Muscle of back (tissue), 11 donors: ENCODE measurements around the gene FLNC. TPM values are rescaled to one million over a fixed set of nuclear protein-coding genes. Genes with fewer than 3 reads are reported as not detected.
A peak's percentile ranks its signal among the peaks of the same experiment; 100 is the strongest.

Experiments used
- DNase-seq, 3 donors: peaks; one replicate each; pipeline versions ENCODE4 v3.0.0 to v3.0.0-alpha.2; 2013
- polyA plus RNA-seq, 10 donors: library from polyadenylated mRNA; unstranded; fragments of 120-200 nt; gene quantifications; one replicate each; pipeline ENCODE4 v1.2.1, GENCODE V29; 2013; ENCODE audit not compliant: insufficient read length in 10 of 10

FLNC gene
- polyA plus RNA-seq, 10 donors: 328 to 647 (median 563) TPM

GRCh38 chr7:128860158-128861073, 30.2 kb downstream of the FLNC start:
- peak in 1 of 3 donors; percentile 75 for DNase-seq

GRCh38 chr7:128861957-128862570, 31.9 kb downstream of the FLNC start:
- DNase-seq: no peak

- DNase-seq: peak; percentile 98 to 99 (median 99)
Measured at GRCh38 chr7:128862571-128863432, 32.6 kb downstream of the FLNC start, which contains the start of gene ATP6V1F. TSS of gene ATP6V1F (plus strand) at chr7:128862856. CDS start at chr7:128862905, 49 bp downstream.

GRCh38 chr7:128863433-128863989, 33.3 kb downstream of the FLNC start:
- DNase-seq: peak in 2 of 3 donors; percentile 38 to 66

- DNase-seq: no peak
Measured at GRCh38 chr7:128865303-128865702, 35.1 kb downstream of the FLNC start.

GRCh38 chr7:128865996-128866877, 36.0 kb downstream of the FLNC start:
- DNase-seq: no peak

GRCh38 chr7:128867241-128867640, 37.0 kb downstream of the FLNC start:
- no peak for DNase-seq

- peak in 2 of 3 donors; percentile 39 to 55 for DNase-seq
Measured at GRCh38 chr7:128867842-128868623, 37.8 kb downstream of the FLNC start.

GRCh38 chr7:128868624-128869137, 38.5 kb downstream of the FLNC start:
- DNase-seq: no peak

GRCh38 chr7:128869138-128869943, 39.1 kb downstream of the FLNC start:
- DNase-seq: peak in 2 of 3 donors; percentile 64 to 84

- no peak for DNase-seq
Measured at GRCh38 chr7:128869944-128870285, 39.7 kb downstream of the FLNC start.

- DNase-seq: no peak
Measured at GRCh38 chr7:128871050-128871449, 40.8 kb downstream of the FLNC start.

- no peak for DNase-seq
Measured at GRCh38 chr7:128872394-128872824, 42.2 kb downstream of the FLNC start.

GRCh38 chr7:128873234-128873633, 43.0 kb downstream of the FLNC start:
- no peak for DNase-seq

- DNase-seq: no peak
Measured at GRCh38 chr7:128874140-128875031, 44.2 kb downstream of the FLNC start.

GRCh38 chr7:128875523-128875948, 45.3 kb downstream of the FLNC start:
- no peak for DNase-seq

- no peak for DNase-seq
Measured at GRCh38 chr7:128876127-128876526, 45.9 kb downstream of the FLNC start.

GRCh38 chr7:128876586-128876977, 46.4 kb downstream of the FLNC start:
- no peak for DNase-seq
